ENCODE results near the gene C5orf34. TPM values are rescaled to one million over a fixed set of nuclear protein-coding genes. Genes with fewer than 3 reads are reported as not detected.

The C5orf34 gene
- total and polyA plus RNA-seq, 9 of the 15 experiments (the other 6 are each of a cell fraction or from before 2014, with no cell fraction given) = 13.2 to 32.6 (median 20.7) TPM

GRCh38 chr5:43514816-43515677 lies at the start of gene C5orf34 (continued):
- TF ChIP-seq CUX1 (CRISPR knock-in tag; IDR thresholded peaks at IDR 0.05) (no peak), SMARCC2 (IDR thresholded peaks at IDR 0.05; ENCODE audit: low read depth) (0 out of 2 replicates have a peak, but pooled peaks have one; percentile 22), ZNF449 (CRISPR knock-in tag; IDR thresholded peaks at IDR 0.05) (no peak), MYC (IDR thresholded peaks at IDR 0.05; ENCODE audit: low read depth, low read length) (peak; percentile 77), MYC (CRISPR knock-in tag; IDR thresholded peaks at IDR 0.05; ENCODE audit: borderline replicate concordance, low read depth) (no peak), SP2 (IDR thresholded peaks at IDR 0.05; ENCODE audit: extremely low read depth, low read depth, low read length, poor library complexity, severe bottlenecking) (peak; percentile 88), SMARCA4 (IDR thresholded peaks at IDR 0.05) (no peak), CTCF (IDR thresholded peaks at IDR 0.05 in 2 of 3, conservative IDR thresholded peaks at IDR 0.05 in 1 of 3; ENCODE audit: insufficient read depth in 2 of 3, low read depth in 1 of 3, low read length in 3 of 3) (peak in 1 of 3 experiments; percentile 21; a peak in 1 of 6 replicates), CBX3 (IDR thresholded peaks at IDR 0.05; ENCODE audit: borderline replicate concordance in 1 of 2, low read length in 2 of 2) (peak in 1 of 2 experiments; percentile 59; a peak in 1 of 3 replicates), CAMTA2 (CRISPR knock-in tag; conservative IDR thresholded peaks at IDR 0.05) (no peak), NELFE (IDR thresholded peaks at IDR 0.05; ENCODE audit: insufficient read depth, insufficient read length) (no peak), MNT (conservative IDR thresholded peaks at IDR 0.05) (peak in 1 of 2 experiments; percentile 81), TAF1 (IDR thresholded peaks at IDR 0.05; ENCODE audit: control insufficient read depth, extremely low read depth, insufficient read depth, low read length, severe bottlenecking) (peak; percentile 96), FUS (optimal IDR thresholded peaks at IDR 0.05; ENCODE audit: low read depth, low read length) (no peak)

Measured in K562 (cell line).